SU-DHL-6 (cell line): Measurements from ENCODE around the gene ATP2B1.

Source experiments
- H2AFZ ChIP-seq: fragments of 200-600 bp; sonication (generic); 2 replicates; pipeline ENCODE4 v1.6.1; 2014; ENCODE audit warnings: low read depth, mild to moderate bottlenecking, moderate library complexity, mixed read lengths, antibody characterized with exemption, low read length; ENCODE audit not compliant: severe bottlenecking
- H3F3A ChIP-seq: fragments of 200-600 bp; shearing (Covaris generic); 2 replicates; pipeline ENCODE4 v1.6.0; 2016; ENCODE audit warnings: antibody characterized with exemption, mild to moderate bottlenecking; ENCODE audit not compliant: insufficient read depth
- H3K27ac ChIP-seq: fragments of 200-600 bp; sonication (generic); 2 replicates; pipeline ENCODE4 v1.5.1; 2016; ENCODE audit warnings: low read depth, mild to moderate bottlenecking, low read length, moderate library complexity, mixed read lengths
- H3K27me3 ChIP-seq: fragments of 200-600 bp; sonication (generic), shearing (Covaris generic); 2 replicates; pipeline ENCODE4 v1.6.0; 2014; ENCODE audit warnings: mild to moderate bottlenecking, low read length
- H3K36me3 ChIP-seq: fragments of 200-600 bp; sonication (generic); 2 replicates; pipeline ENCODE4 v1.6.1; 2014; ENCODE audit warnings: mild to moderate bottlenecking, low read length, mixed read lengths
- H3K4me2 ChIP-seq: fragments of 300-600, 200-600 bp; shearing (Covaris generic), sonication (generic); 2 replicates; pipeline ENCODE4 v1.6.0; 2014; ENCODE audit warnings: low read length, low read depth, mild to moderate bottlenecking; ENCODE audit not compliant: poor library complexity, severe bottlenecking
- H3K4me3 ChIP-seq: fragments of 200-600 bp; sonication (generic); 2 replicates; pipeline ENCODE4 v1.5.1; 2014; ENCODE audit warnings: antibody characterized with exemption, low read length, mild to moderate bottlenecking, mixed read lengths; ENCODE audit not compliant: insufficient read depth, poor library complexity, severe bottlenecking
- H3K79me2 ChIP-seq: fragments of 200-600 bp; sonication (generic); 2 replicates; pipeline ENCODE4 v1.6.1; 2014; ENCODE audit warnings: mild to moderate bottlenecking, low read length, moderate library complexity; ENCODE audit not compliant: insufficient read depth
- H3K9ac ChIP-seq: fragments of 200-600 bp; sonication (generic); 2 replicates; pipeline ENCODE4 v1.7.0; 2014; ENCODE audit warnings: mild to moderate bottlenecking, low read length
- H3K9me2 ChIP-seq: fragments of 200-600 bp; sonication (generic); replicated peaks from 2 replicates; pipeline ENCODE4 v1.6.1; 2014; ENCODE audit warnings: low read length; ENCODE audit not compliant: insufficient read depth
- H3K9me3 ChIP-seq: fragments of 200-600 bp; sonication (generic); 2 replicates; pipeline ENCODE4 v1.6.1; 2014; ENCODE audit warnings: low read length, mixed read lengths; ENCODE audit not compliant: insufficient read depth
- H4K20me1 ChIP-seq: fragments of 200-600 bp; sonication (generic); 2 replicates; pipeline ENCODE4 v1.6.1; 2014; ENCODE audit warnings: low read depth, mild to moderate bottlenecking, antibody characterized with exemption, low read length, moderate library complexity, mixed read lengths
- EZH2phosphoT487 ChIP-seq: fragments of 200-600 bp; sonication (generic), shearing (Covaris generic); conservative IDR thresholded peaks from 2 replicates; pipeline ENCODE4 v1.6.1; 2018; ENCODE audit warnings: mild to moderate bottlenecking, antibody characterized with exemption, low read length, moderate library complexity, mixed read lengths
- TF ChIP-seq, protein P1 (sequence below): fragments of 200-600 bp; sonication (generic); IDR thresholded peaks from one replicate; pipeline ENCODE4 v1.5.1; 2017; ENCODE audit warnings: antibody characterized with exemption, mild to moderate bottlenecking, low read length, moderate library complexity; ENCODE audit not compliant: insufficient read depth, poor library complexity, severe bottlenecking

The ATP2B1 gene

DNA sequence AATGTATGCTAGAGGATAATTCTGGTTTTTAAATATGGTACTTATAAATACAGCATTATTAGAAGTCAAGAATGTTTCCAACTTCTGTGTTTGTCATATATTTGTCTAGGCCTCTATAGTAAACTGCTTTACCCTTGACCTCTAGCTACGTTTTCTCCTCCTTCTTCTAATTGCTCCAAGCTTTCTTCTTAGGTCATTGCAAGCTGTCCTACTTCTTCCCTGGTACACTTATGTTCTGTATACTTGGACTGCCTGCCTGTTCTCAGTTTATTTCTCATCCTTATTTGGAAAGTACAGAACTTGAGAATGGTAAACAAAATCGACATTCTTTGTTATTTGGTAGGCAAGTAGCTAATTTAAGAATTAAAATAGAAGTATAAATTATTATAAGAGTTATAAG lies 23.9 kb upstream of the ATP2B1 start:
- no peak overlapping the region for H3K9ac ChIP-seq

DNA sequence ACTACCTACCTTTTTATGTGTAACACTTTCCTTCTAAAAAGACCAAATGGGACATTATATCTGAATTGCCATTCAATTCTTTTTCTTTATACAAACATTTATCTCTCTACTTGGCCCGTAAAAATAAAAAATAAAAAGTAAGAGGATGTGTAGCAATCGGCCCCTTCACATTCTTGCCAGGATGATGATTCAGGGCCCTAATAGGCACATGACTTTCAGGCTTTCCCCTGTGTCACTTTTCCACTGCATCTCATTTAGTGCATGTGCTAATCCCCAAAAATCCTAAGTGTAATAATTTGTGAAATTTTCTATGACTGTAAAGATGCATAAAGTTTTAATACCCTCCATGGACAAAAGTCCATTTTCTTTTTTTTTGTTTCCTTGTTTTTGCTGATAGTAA lies 23.0 kb upstream of the ATP2B1 start:
- no peak overlapping the region for H3K4me3 ChIP-seq
- H4K20me1 ChIP-seq: no peaks in the 10 kb centered on the region
- H2AFZ ChIP-seq: no peak overlapping the region
- no peak overlapping the region for H3K27ac ChIP-seq
- TF ChIP-seq EZH2phosphoT487: no peak
- TF ChIP-seq, protein P1, sequence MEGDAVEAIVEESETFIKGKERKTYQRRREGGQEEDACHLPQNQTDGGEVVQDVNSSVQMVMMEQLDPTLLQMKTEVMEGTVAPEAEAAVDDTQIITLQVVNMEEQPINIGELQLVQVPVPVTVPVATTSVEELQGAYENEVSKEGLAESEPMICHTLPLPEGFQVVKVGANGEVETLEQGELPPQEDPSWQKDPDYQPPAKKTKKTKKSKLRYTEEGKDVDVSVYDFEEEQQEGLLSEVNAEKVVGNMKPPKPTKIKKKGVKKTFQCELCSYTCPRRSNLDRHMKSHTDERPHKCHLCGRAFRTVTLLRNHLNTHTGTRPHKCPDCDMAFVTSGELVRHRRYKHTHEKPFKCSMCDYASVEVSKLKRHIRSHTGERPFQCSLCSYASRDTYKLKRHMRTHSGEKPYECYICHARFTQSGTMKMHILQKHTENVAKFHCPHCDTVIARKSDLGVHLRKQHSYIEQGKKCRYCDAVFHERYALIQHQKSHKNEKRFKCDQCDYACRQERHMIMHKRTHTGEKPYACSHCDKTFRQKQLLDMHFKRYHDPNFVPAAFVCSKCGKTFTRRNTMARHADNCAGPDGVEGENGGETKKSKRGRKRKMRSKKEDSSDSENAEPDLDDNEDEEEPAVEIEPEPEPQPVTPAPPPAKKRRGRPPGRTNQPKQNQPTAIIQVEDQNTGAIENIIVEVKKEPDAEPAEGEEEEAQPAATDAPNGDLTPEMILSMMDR: no peak
- H3K9ac ChIP-seq: no peak overlapping the region
- no peaks in the 10 kb centered on the region for H3K36me3 ChIP-seq
- H3K4me2 ChIP-seq: no peak overlapping the region
- no peaks in the 10 kb centered on the region for H3K27me3 ChIP-seq
- 0 out of 2 replicates have a peak, but pooled peaks cover 13% of the 10 kb centered on the region for H3K9me3 ChIP-seq
- H3K79me2 ChIP-seq: no peaks in the 10 kb centered on the region
- H3K9me2 ChIP-seq: no peaks in the 10 kb centered on the region
- H3F3A ChIP-seq: no peaks in the 10 kb centered on the region

More for the DNA sequence above, 23.9 kb upstream of the ATP2B1 start:
- H2AFZ ChIP-seq: no peak overlapping the region
- no peaks in the 10 kb centered on the region for H3F3A ChIP-seq
- H3K79me2 ChIP-seq: no peaks in the 10 kb centered on the region
- no peak overlapping the region for H3K27ac ChIP-seq
- no peaks in the 10 kb centered on the region for H3K27me3 ChIP-seq
- no peak overlapping the region for H3K4me2 ChIP-seq
- no peaks in the 10 kb centered on the region for H4K20me1 ChIP-seq
- no peaks in the 10 kb centered on the region for H3K36me3 ChIP-seq
- H3K4me3 ChIP-seq: no peak overlapping the region
- no peak for TF ChIP-seq EZH2phosphoT487
- TF ChIP-seq, protein P1: no peak
- no peaks in the 10 kb centered on the region for H3K9me2 ChIP-seq
- 0 out of 2 replicates have a peak, but pooled peaks cover 13% of the 10 kb centered on the region for H3K9me3 ChIP-seq

DNA sequence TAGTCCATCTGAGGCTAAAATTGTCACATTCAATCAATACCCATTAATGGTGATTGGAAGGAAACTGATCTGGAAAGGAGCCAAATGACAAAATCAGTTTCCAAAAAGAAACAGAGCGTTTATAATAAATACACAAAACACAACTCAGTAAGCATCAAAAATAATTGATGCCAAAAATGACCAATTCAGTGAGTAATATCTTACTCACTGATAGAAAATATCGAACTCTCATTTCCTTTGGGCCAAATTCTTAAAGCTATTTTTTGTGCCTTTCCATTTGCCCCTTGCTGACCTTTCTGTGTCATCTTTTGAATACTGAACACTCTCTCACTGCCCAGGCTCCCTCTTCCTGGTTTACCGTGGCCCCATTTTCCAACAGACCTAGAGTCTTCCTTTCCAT lies 22.5 kb upstream of the ATP2B1 start:
- Histone ChIP-seq H3K27me3 (no peaks in the 10 kb centered on the region), H3K9ac (no peak overlapping the region), H3K9me3 (0 out of 2 replicates have a peak, but pooled peaks cover 13% of the 10 kb centered on the region), H2AFZ (no peak overlapping the region), H3F3A (no peaks in the 10 kb centered on the region), H4K20me1 (no peaks in the 10 kb centered on the region), H3K27ac (no peak overlapping the region), H3K36me3 (no peaks in the 10 kb centered on the region), H3K4me2 (no peak overlapping the region), H3K9me2 (no peaks in the 10 kb centered on the region), H3K4me3 (no peak overlapping the region), H3K79me2 (no peaks in the 10 kb centered on the region)
- TF ChIP-seq, protein P1: no peak
- TF ChIP-seq EZH2phosphoT487: no peak
